Aorta (tissue), 5 donors: ENCODE measurements around the gene GARNL3. TPM values are rescaled to one million over a fixed set of nuclear protein-coding genes. Genes with fewer than 3 reads are reported as not detected.

Experiments
- ATAC-seq: fragments of 200-7000 bp; cut with Tn5 transposase; one replicate; pipeline ENCODE4 v1.9.1; 2022; ENCODE audit warnings: moderate library complexity; ENCODE audit not compliant: low FRiP score
- DNase-seq, 2 donors: peaks; one replicate each; pipeline ENCODE4 v3.0.0-alpha.2; 2020
- H3K27ac ChIP-seq, 2 donors: one replicate each; pipeline ENCODE4 v1.5.1; 2013; ENCODE audit warnings: low read length in 2 of 2, mild to moderate bottlenecking in 2 of 2, moderate library complexity in 2 of 2, control low read depth in 1 of 2, inconsistent platforms in 1 of 2, low read depth in 1 of 2
- H3K27me3 ChIP-seq, 2 donors: one replicate each; pipeline ENCODE4 v1.6.1; 2013; ENCODE audit warnings: control low read depth in 1 of 2, low read length in 1 of 2, mild to moderate bottlenecking in 1 of 2, moderate library complexity in 1 of 2; ENCODE audit not compliant: insufficient read depth in 2 of 2, control insufficient read depth in 1 of 2
- H3K36me3 ChIP-seq, 2 donors: one replicate each; pipeline ENCODE4 v1.6.1; 2013; ENCODE audit warnings: control low read depth in 1 of 2, low read length in 1 of 2, mild to moderate bottlenecking in 1 of 2; ENCODE audit not compliant: insufficient read depth in 2 of 2, control insufficient read depth in 1 of 2
- H3K4me1 ChIP-seq, 2 donors: one replicate each; pipeline ENCODE4 v1.6.1; 2013; ENCODE audit warnings: low read length in 2 of 2, control low read depth in 1 of 2, mild to moderate bottlenecking in 1 of 2, moderate library complexity in 1 of 2; ENCODE audit not compliant: insufficient read depth in 2 of 2, control insufficient read depth in 1 of 2
- H3K4me3 ChIP-seq, 2 donors: one replicate each; pipeline ENCODE4 v1.5.1; 2013; ENCODE audit warnings: low read length in 2 of 2, control low read depth in 1 of 2, mild to moderate bottlenecking in 1 of 2
- H3K9me3 ChIP-seq: one replicate; pipeline ENCODE4 v1.6.1; 2013; ENCODE audit warnings: mild to moderate bottlenecking, low read length; ENCODE audit not compliant: control insufficient read depth
- WGBS, 2 donors: extraction: QIAGEN DNeasy Blood & Tissue Kit; methylation state at CpG; one replicate each; pipeline ENCODE4 v1.1.7; 2013; 5-methylcytosine and 5-hydroxymethylcytosine counted together
- intact Hi-C, 2 donors: fragments of 100-400 bp; cut with DNase I; formaldehyde crosslinking; loops; one replicate each; pipeline versions ENCODE4 v1.14.2 to v1.15.0; 2022
- polyA plus RNA-seq, 2 donors: library from polyadenylated mRNA; stranded (reverse); fragments of 200-250 nt; gene quantifications; one replicate each; pipeline ENCODE4 v1.2.3, GENCODE V29; 2013
- total RNA-seq, 2 donors: library from RNA; stranded (reverse); fragmentation: NEBNext Ultra II Directional; extraction: Animal tissue kit (Norgen Biotek cat#: 25700); gene quantifications; one replicate each; pipeline ENCODE4 v1.2.1, GENCODE V29; 2021
- donor health status: healthy with polysubstance abuse.
- donor health status: Bipolar disorder and iron deficiency.
- donor health status: DM: no; HTN: no; CAD: no.
- donor health status: DM: no; HTN: no; CAD: no.
- donor health status: DM: yes; HTN: yes; CAD: no.

GARNL3 gene
- total and polyA plus RNA-seq, 4 donors, result 6.3 to 70.9 (median 42.8) TPM

- Histone ChIP-seq H3K27me3 (no peaks in the 10 kb centered on the region), H3K9me3 (no peaks in the 10 kb centered on the region), H3K36me3 (peaks cover 0 to 3% of the 10 kb centered on the region in 2 donors), H3K27ac (no peak overlapping the region), H3K4me3 (no peak overlapping the region), H3K4me1 (peaks cover 3 to 15% of the 10 kb centered on the region in 2 donors)
- intact Hi-C loops, result no loop called here
- WGBS, 2 donors, result 44 to 45% methylated on average over 2 of the region's 2 CpGs
- no peak for ATAC-seq
- DNase-seq, result no peak
These were observed 55.0 kb downstream of the GARNL3 start for GRCh38 chr9:127319366-127320114.

DNA sequence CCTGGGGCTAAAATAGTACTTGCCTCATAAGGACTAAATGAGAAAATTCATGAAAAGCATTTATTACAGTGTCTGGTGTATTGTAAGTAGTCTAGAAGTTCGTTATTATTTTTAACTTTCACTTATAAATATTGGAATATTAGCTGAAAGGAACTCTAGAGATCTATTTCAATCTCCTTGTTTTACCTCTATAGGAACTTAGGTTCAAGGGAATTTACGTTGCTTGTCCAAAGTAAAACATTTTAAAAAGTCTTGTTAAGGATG is 55.5 kb downstream of the GARNL3 start:
- WGBS, 2 donors, result 40 to 43% methylated on average over 2 of the region's 2 CpGs
- Histone ChIP-seq H3K36me3 (peaks cover 0 to 3% of the 10 kb centered on the region in 2 donors), H3K4me1 (peaks cover 3 to 15% of the 10 kb centered on the region in 2 donors), H3K27me3 (no peaks in the 10 kb centered on the region), H3K4me3 (no peak overlapping the region), H3K27ac (no peak overlapping the region), H3K9me3 (no peaks in the 10 kb centered on the region)
- intact Hi-C loops, result no loop called here
- no peak for ATAC-seq
- no peak for DNase-seq

DNA sequence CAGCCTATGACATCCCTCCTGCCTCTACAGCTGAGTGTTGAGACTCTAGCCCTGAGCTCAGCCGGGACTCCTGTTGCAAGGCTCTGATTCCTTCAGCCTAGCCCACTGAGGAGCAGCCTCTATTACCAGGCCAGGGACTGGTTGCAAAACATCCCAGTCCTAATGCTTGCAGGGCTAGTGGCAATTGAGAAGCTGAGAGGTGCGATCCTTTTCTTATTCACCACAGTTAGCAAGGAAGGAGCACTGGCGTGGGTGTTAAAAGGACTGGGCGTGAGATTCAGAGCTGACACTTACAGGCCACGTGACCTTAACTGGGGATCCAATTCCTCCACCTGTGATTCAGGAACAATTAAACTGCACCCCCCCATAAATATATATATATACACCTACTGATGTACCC is 58.8 kb downstream of the GARNL3 start:
- ATAC-seq (no peak), DNase-seq (no peak)
- peaks cover 3 to 9% of the 10 kb centered on the region in 2 donors for H3K4me1 ChIP-seq
- intact Hi-C loops, result no loop called here
- H3K9me3 ChIP-seq, result no peaks in the 10 kb centered on the region
- H3K27me3 ChIP-seq, result no peaks in the 10 kb centered on the region
- H3K4me3 ChIP-seq, result no peak overlapping the region
- 69 to 73% methylated on average over 5 of the region's 5 CpGs for WGBS, 2 donors
- no peak overlapping the region for H3K27ac ChIP-seq
- peaks cover 0 to 3% of the 10 kb centered on the region in 2 donors for H3K36me3 ChIP-seq

GRCh38 chr9:127330501-127330900 is 65.9 kb downstream of the GARNL3 start:
- H3K4me3 ChIP-seq, result no peak overlapping the region
- WGBS, 2 donors, result 90 to 92% methylated on average over 5 of the region's 5 CpGs
- no peaks in the 10 kb centered on the region for H3K4me1 ChIP-seq
- H3K36me3 ChIP-seq, result peaks cover 0 to 3% of the 10 kb centered on the region in 2 donors
- no peaks in the 10 kb centered on the region for H3K9me3 ChIP-seq
- intact Hi-C loops, result no loop called here
- DNase-seq (no peak), ATAC-seq (no peak)
- no peak overlapping the region for H3K27ac ChIP-seq
- no peaks in the 10 kb centered on the region for H3K27me3 ChIP-seq

GRCh38 chr9:127333221-127334064 is 68.9 kb downstream of the GARNL3 start:
- Histone ChIP-seq H3K4me1 (peaks cover 2 to 11% of the 10 kb centered on the region in 2 donors), H3K27me3 (no peaks in the 10 kb centered on the region), H3K4me3 (no peak overlapping the region), H3K36me3 (peaks cover 0 to 2% of the 10 kb centered on the region in 2 donors), H3K27ac (no peak overlapping the region), H3K9me3 (no peaks in the 10 kb centered on the region)
- ATAC-seq, result no peak
- WGBS, 2 donors, result 79 to 80% methylated on average over 5 of the region's 5 CpGs
- no peak for DNase-seq
- intact Hi-C loops, result no loop called here

DNA sequence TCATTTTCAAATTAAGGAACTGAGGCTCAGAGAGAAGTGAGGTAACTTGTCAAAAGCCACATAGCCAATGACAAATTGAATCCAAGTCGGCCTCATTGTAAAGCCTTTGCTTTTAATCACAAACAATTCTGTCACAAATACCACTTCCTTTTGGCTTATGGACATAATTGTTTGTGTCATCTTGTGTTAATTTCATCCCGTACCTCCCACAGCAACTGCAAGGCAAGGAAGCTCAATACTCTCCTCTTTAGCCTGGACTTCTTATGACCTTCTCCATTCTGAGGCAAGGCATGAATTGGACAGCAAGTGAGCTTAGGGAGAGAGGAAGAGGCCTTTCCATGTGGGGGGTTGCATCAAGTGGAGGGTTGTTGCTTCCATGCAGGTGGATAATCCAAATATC is 70.2 kb downstream of the GARNL3 start:
- Histone ChIP-seq H3K27me3 (no peaks in the 10 kb centered on the region), H3K27ac (no peak overlapping the region), H3K4me1 (peaks cover 2 to 11% of the 10 kb centered on the region in 2 donors), H3K9me3 (no peaks in the 10 kb centered on the region), H3K36me3 (no peaks in the 10 kb centered on the region), H3K4me3 (no peak overlapping the region)
- intact Hi-C loops, result no loop called here
- WGBS, 2 donors, result 93 to 94% methylated on average over 2 of the region's 2 CpGs
- ATAC-seq (no peak), DNase-seq (no peak)

DNA sequence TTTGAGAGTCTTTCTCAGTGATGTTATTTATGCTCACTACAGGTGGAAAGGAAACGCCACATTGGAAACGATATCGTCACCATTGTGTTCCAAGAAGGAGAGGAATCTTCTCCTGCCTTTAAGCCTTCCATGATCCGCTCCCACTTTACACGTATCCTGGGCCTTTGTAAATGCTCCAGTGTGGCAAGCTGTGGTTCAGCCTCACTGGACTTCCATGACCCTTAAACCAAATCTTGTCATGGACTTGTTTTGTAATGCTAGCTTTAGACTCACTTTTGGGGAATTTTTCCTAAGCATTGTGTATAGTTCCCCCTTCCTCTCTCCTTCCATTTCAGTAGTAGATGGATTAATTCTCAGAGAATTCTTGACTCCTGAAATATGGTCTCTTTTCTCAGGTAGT is 71.5 kb downstream of the GARNL3 start:
- 92 to 95% methylated on average over 5 of the region's 5 CpGs for WGBS, 2 donors
- no peak overlapping the region for H3K4me3 ChIP-seq
- ATAC-seq (no peak), DNase-seq (no peak)
- H3K27ac ChIP-seq, result peak overlapping the region; percentile 23 to 83
- no peaks in the 10 kb centered on the region for H3K9me3 ChIP-seq
- intact Hi-C loops, result loop anchor here in 1 of 2 donors (2.0 kb wide), 1 partner anchor 25 kb away; no protein-coding TSS in a partner anchor
- H3K4me1 ChIP-seq, result peaks cover 2 to 11% of the 10 kb centered on the region in 2 donors
- no peaks in the 10 kb centered on the region for H3K27me3 ChIP-seq
- peaks cover 0 to 2% of the 10 kb centered on the region in 2 donors for H3K36me3 ChIP-seq

DNA sequence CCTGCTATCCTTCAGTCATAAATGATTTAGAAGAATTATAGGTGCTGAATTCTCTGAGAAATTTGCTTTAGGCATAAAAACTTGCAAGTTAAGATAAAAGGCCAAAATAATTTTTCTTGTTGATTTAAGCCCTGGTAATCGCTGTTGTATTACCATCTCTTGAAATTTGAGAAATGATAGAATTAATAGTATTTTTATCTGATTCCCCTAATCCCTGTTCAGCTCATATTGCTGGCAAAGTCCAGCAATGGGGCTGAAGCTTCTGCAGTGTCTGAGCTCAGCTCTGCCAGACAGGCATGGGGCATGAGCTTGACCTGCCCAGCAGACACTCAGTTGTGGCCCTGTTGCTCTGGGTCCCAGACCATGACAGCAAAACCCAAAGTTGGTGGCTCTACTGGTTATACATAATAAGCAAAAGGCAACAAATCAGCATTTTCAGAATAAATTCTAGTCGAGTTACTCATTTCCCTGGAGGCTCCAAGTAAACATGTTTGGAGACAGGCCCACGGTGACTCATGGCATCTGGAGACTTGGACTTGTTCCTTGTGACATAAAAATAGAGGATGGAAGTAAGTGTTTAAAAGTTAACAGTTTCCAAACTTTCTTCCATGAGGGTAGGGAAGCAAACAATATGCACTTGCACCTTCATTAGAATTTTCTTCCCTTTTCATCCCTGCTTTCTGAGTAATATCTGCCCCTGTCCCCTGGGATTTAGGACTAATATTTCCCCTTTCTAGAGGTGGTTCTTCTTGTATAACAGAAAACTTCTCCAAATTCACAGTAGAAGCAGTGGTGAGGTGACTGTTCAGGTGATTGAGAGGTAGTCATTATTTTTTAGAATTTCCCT is 72.2 kb downstream of the GARNL3 start:
- Histone ChIP-seq H3K4me1 (peaks cover 2 to 11% of the 10 kb centered on the region in 2 donors), H3K36me3 (peaks cover 0 to 2% of the 10 kb centered on the region in 2 donors), H3K4me3 (no peak overlapping the region), H3K9me3 (no peaks in the 10 kb centered on the region), H3K27me3 (no peaks in the 10 kb centered on the region), H3K27ac (peak overlapping the region; percentile 63 to 96)
- 2 to 3% methylated on average over 3 of the region's 3 CpGs for WGBS, 2 donors
- intact Hi-C loops, result loop anchor here in 1 of 2 donors (2.0 kb wide), 1 partner anchor 26 kb away; no protein-coding TSS in a partner anchor
- ATAC-seq, result peak; percentile 87
- DNase-seq, result peak; percentile 84 to 85
